Measurements from ENCODE around the gene NKX6-1.

- TF ChIP-seq EZH2phosphoT487 (IDR thresholded peaks at IDR 0.05; ENCODE audit: insufficient read depth, low read depth): no peak
- TF ChIP-seq EZH2 (IDR thresholded peaks at IDR 0.05; ENCODE audit: insufficient read depth, poor library complexity, severe bottlenecking): no peak
Observed at GRCh38 chr4:84480082-84480481, 19.0 kb downstream of the NKX6-1 start.
